ENCODE measurements around the gene CEP290. TPM values are rescaled to one million over a fixed set of nuclear protein-coding genes. Genes with fewer than 3 reads are reported as not detected.

Gene CEP290
- total and polyA plus RNA-seq, 2 experiments from 2014 or later: 17.3 to 25.7 TPM

DNA sequence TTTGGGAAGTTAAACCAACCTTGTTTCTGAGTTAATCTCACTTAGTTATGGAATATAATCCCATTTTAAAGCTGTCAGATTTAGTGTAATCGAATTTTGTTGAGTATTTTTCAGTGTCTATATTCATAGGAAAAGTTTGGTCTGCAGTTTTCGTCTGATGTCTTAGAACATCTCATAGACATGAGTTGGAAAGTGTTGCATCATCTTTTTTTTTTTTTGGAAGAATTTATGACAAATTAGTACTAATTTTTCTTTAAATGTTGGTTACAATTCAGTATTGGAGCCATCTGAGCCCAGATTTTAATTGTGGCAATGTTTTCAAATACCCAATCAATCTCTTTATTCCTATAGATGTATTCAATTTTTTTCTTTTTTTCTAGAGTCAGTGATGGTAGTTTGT is 140.6 kb downstream of the CEP290 start:
- H3K4me3 Mint-ChIP-seq: no peak overlapping the region
- no peaks in the 10 kb centered on the region for H4K20me1 ChIP-seq (replicated peaks; ENCODE audit: insufficient read depth)
- DNase-seq (ENCODE audit: low spot score) (no peak), ATAC-seq (no peak)
- no peak overlapping the region for H3K27ac Mint-ChIP-seq
- H3K4me1 ChIP-seq (ENCODE audit: insufficient read depth): no peaks in the 10 kb centered on the region
- TF ChIP-seq EZH2phosphoT487 (IDR thresholded peaks at IDR 0.05; ENCODE audit: unreplicated experiment): no peak
- TF ChIP-seq CREB1 (CRISPR knock-in tag; IDR thresholded peaks at IDR 0.05; ENCODE audit: low read depth): no peak
- TF ChIP-seq ZNF331 (CRISPR knock-in tag; IDR thresholded peaks at IDR 0.05; ENCODE audit: low read depth): no peak
- TF ChIP-seq JUNB (IDR thresholded peaks at IDR 0.05; ENCODE audit: unreplicated experiment): no peak
- TF ChIP-seq, protein P1, sequence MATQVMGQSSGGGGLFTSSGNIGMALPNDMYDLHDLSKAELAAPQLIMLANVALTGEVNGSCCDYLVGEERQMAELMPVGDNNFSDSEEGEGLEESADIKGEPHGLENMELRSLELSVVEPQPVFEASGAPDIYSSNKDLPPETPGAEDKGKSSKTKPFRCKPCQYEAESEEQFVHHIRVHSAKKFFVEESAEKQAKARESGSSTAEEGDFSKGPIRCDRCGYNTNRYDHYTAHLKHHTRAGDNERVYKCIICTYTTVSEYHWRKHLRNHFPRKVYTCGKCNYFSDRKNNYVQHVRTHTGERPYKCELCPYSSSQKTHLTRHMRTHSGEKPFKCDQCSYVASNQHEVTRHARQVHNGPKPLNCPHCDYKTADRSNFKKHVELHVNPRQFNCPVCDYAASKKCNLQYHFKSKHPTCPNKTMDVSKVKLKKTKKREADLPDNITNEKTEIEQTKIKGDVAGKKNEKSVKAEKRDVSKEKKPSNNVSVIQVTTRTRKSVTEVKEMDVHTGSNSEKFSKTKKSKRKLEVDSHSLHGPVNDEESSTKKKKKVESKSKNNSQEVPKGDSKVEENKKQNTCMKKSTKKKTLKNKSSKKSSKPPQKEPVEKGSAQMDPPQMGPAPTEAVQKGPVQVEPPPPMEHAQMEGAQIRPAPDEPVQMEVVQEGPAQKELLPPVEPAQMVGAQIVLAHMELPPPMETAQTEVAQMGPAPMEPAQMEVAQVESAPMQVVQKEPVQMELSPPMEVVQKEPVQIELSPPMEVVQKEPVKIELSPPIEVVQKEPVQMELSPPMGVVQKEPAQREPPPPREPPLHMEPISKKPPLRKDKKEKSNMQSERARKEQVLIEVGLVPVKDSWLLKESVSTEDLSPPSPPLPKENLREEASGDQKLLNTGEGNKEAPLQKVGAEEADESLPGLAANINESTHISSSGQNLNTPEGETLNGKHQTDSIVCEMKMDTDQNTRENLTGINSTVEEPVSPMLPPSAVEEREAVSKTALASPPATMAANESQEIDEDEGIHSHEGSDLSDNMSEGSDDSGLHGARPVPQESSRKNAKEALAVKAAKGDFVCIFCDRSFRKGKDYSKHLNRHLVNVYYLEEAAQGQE (IDR thresholded peaks at IDR 0.05; ENCODE audit: unreplicated experiment): no peak
- TF ChIP-seq CTCF (conservative IDR thresholded peaks at IDR 0.05; ENCODE audit: low read depth in 2 of 2): no peak
- no peak for TF ChIP-seq EZH2 (IDR thresholded peaks at IDR 0.05; ENCODE audit: low read depth, unreplicated experiment)
- no peak for TF ChIP-seq STAT1 (IDR thresholded peaks at IDR 0.05; ENCODE audit: unreplicated experiment)
- no peak for TF ChIP-seq ZNF462 (CRISPR knock-in tag; IDR thresholded peaks at IDR 0.05)
- TF ChIP-seq, protein P2, sequence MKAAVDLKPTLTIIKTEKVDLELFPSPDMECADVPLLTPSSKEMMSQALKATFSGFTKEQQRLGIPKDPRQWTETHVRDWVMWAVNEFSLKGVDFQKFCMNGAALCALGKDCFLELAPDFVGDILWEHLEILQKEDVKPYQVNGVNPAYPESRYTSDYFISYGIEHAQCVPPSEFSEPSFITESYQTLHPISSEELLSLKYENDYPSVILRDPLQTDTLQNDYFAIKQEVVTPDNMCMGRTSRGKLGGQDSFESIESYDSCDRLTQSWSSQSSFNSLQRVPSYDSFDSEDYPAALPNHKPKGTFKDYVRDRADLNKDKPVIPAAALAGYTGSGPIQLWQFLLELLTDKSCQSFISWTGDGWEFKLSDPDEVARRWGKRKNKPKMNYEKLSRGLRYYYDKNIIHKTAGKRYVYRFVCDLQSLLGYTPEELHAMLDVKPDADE (IDR thresholded peaks at IDR 0.05): no peak
- TF ChIP-seq NANOG (IDR thresholded peaks at IDR 0.05; ENCODE audit: borderline replicate concordance): no peak
- TF ChIP-seq ZNF114 (CRISPR knock-in tag; IDR thresholded peaks at IDR 0.05): no peak
- no peak for TF ChIP-seq POLR2AphosphoS5 (IDR thresholded peaks at IDR 0.05; ENCODE audit: low read depth)
- no peaks in the 10 kb centered on the region for H3F3A ChIP-seq (replicated peaks; ENCODE audit: low read depth)
- H3K27me3 ChIP-seq (ENCODE audit: insufficient read depth): no peaks in the 10 kb centered on the region
- H3K27me3 Mint-ChIP-seq (ENCODE audit: insufficient read depth, low read depth, poor library complexity): no peaks in the 10 kb centered on the region
- no peaks in the 10 kb centered on the region for H3K36me3 ChIP-seq (ENCODE audit: insufficient read depth)
- no peaks in the 10 kb centered on the region; the same call in 2 of the 3 replicates for H3K36me3 Mint-ChIP-seq (ENCODE audit: low read depth)
- H3K27ac ChIP-seq (ENCODE audit: low read depth): no peak overlapping the region
- H2AFZ ChIP-seq: no peak overlapping the region
- H3K4me2 ChIP-seq: no peak overlapping the region
- H3K9me2 ChIP-seq (ENCODE audit: insufficient read depth): no peaks in the 10 kb centered on the region
- no peak overlapping the region for H3K4me3 ChIP-seq
- peaks cover 4% of the 10 kb centered on the region; the same call in 2 of the 3 replicates for H3K9me3 Mint-ChIP-seq
- H3K79me2 ChIP-seq (replicated peaks; ENCODE audit: insufficient read depth): no peaks in the 10 kb centered on the region
- no peaks in the 10 kb centered on the region for H3K4me1 Mint-ChIP-seq

Measured in GM23338 (cell line).